Testis (tissue), 2 donors: ENCODE results near the gene PIP5K1C.
"Not testable (repeated sequence)": the region's sequence is repeated elsewhere in the genome, so short reads cannot be mapped to it uniquely, and the experiment has no call there.

ENCODE experiments used
- CTCF ChIP-seq, 3 experiments: fragments of 450-650 bp in 2 of 3; fragments of 200-600 bp in 1 of 3; sonication (generic) in 1 of 3; IDR thresholded peaks; one replicate each; pipeline ENCODE4 v1.5.1; 2016 to 2019; ENCODE audit warnings: antibody characterized with exemption in 3 of 3, mild to moderate bottlenecking in 2 of 3, moderate library complexity in 1 of 3
- POLR2A ChIP-seq: fragments of 450-650 bp; IDR thresholded peaks from one replicate; pipeline ENCODE4 v1.6.1; 2017; ENCODE audit warnings: antibody characterized with exemption, mild to moderate bottlenecking, moderate library complexity

- TF ChIP-seq POLR2A; CTCF (IDR thresholded peaks at IDR 0.05): not testable (repeated sequence)
Observed at GRCh38 chr19:3581792-3582191, 118.5 kb downstream of the PIP5K1C start.
